Measurements from ENCODE around the gene FEZF1.
"Not testable (repeated sequence)": the region's sequence is repeated elsewhere in the genome, so short reads cannot be mapped to it uniquely, and the experiment has no call there.

FEZF1 gene

DNA sequence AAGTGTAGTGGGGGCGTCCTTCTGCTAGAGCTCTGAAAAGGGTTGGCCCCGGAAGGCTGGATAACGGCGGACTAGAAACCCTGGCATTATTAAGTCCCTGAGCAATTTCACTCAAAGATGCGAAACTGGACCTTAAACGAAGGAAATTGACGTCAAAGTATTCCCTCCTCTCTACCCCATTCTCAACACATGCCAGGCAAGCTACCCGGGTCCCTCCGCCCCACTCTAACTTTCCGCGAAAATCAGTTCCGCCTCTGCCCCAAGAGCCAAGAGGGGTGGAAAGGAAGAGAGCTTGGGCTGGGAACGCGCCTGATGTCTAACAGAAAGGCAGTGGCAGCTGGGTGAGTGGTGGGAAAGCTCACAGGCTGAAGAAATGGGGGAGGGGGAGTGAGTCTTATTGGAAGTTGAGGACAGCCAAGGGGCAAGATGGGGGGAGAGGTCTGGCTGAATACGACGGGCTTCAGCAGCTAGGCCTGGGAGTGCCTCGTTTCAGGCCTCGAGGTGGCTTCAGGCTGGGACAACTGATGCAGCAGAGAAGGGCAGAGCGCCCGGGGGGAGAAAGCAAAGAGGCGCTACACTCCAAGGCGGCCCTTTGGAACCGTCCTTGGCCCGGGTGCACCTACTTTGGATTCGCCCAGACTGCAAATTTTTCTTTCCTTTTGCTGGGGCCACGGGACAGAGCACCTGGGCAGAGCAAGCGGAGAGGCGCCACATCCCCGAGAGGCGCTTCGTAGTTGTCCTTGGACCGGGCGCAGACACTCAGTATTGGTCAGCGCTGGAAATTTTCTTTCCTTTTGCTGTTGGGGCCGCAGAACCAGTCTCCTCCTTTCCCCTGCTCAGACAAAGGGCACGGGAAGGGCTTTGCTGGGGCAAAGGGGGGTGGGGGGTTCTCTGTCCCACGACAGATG lies 2.0 kb upstream of the FEZF1 start:
- DNase-seq, result no peak

GRCh38 chr7:122305475-122306319 lies 1.1 kb upstream of the FEZF1 start:
- no peak for DNase-seq

DNA sequence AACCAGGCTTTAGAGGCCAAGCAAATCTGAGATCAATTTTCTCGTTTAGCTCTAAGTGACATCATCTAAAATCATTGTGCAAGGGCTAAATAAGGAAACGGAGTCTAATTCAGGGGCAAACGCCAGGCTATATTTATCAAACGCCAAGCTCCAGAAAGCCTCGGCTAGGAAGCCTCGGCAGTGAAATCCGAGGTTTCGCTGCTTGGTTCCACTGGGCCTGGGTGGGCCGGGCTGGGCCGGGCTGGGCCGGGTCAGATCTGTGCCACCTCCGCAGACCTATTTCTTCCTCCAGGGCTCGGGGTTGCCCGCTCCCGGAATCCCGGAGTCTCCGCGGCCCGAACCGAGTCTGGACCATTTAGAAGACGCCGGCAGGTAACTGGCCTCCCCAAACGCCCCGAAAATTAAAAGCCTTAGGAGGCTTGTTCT lies 459 bp upstream of the FEZF1 start:
- DNase-seq, result no peak

DNA sequence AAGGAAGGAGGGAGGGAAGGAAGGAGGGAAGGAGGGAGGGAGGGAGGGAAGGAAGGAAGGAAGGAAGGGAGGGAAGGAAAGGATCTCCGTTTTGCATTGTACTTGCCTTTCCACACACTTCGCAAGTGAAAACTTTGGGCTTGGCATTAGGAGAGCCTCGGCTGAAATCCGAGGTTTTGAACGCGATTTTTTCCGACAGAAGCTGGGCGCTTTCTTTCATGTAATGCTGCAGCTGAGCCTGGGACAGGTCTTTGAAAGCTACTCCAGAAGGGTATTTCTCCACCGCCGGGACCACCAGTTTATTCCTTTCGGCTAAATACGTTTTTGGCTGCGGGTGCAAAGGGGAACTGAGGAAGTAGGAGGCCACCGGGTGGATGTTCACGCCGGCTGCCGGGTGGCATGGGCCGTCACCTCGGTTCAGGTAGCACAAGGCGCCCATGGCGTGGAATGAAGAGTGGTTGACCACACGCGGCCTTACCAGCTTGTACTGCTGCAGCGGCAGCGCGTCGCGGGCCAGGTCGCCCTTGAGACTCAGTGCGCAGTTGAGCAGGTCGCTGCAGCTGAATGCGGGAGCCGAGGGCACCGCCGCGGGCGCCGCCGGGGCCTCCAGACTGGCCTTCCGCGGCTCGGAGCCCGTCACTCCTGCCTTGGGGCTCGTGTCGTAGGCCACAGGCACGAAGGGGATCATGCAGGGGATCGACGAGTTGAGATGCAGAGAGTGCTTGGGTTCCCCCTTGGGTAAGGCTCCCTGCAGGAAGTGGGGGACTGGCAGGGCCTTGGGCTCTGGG lies 825 bp downstream of the FEZF1 start:
- DNase-seq, result no peak

DNA sequence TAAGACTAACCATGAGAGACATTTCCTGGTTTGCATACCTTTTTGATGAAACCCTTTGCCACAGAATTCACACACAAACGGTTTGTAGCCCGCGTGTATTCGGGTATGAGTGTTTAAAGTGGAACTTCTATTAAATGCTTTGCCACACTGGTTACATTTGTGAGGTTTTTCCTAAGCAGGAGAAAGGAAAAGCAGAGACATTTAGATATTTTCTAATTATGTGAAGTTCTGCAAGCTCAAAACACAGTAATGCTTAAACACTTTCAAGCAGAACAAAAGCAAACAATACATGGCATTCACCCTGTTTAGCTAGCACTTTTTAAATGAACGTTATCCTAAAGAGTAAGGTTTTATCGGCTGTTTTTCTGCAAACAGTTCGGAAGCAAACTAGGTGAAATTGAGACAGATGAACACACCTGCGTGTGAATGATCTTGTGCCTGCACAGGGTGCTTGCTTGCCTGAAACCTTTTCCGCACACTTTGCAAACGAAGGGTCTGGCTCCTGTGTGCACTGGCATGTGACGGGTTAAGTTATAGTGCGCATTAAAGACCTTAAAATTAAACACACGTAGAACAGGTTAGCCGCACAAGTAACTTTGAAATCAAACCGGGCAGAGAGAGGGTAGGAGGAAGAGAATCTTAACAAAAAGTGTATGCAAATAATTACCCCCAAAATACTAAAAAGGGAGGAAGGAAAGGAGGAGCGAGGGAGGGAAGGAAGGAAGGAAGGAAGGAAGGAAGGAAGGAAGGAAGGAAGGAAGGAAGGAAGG lies 1.6 kb downstream of the FEZF1 start:
- no peak for DNase-seq

DNA sequence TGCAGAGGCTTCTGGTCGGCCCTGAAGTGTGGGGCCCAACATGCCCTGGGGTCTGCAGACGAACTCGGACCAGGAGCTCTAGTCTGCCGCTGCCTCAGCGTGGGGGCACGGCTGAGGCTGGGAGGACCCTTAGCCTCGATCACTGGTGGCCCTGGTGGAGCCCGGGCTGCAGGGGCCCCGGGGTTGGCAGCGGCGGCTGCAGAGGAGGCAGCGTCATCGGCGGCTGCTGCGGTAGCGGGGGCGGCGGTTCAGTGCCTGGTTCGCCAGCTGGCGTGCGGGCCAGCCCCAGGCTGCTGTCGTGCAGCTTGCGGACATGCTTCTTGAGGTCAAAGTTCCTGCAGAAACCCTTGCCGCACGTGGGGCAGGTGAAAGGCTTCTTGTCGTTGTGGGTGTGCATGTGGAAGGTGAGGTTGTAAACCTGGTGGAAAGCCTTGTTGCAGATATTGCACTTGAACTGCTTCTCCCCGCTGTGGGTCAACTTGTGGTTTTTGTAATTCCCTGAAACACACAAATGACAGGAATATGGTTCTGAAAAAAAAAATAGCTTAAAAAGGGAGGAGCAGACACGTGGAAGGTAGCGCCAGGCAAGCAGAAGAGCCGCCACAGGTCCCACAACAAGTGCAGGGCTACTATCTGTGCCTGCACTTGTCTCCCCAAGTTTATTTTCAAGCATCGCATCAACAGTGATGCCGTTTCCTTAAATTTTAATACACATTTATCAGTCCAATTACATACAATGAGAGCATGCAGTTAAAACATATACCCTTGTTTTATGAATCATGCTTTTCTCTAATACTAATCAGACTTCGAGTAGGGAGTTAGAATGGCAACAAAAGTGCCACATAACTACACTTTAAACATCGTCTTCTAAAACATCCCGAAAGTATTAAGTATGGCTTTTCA lies 2.4 kb downstream of the FEZF1 start:
- no peak for DNase-seq

DNA sequence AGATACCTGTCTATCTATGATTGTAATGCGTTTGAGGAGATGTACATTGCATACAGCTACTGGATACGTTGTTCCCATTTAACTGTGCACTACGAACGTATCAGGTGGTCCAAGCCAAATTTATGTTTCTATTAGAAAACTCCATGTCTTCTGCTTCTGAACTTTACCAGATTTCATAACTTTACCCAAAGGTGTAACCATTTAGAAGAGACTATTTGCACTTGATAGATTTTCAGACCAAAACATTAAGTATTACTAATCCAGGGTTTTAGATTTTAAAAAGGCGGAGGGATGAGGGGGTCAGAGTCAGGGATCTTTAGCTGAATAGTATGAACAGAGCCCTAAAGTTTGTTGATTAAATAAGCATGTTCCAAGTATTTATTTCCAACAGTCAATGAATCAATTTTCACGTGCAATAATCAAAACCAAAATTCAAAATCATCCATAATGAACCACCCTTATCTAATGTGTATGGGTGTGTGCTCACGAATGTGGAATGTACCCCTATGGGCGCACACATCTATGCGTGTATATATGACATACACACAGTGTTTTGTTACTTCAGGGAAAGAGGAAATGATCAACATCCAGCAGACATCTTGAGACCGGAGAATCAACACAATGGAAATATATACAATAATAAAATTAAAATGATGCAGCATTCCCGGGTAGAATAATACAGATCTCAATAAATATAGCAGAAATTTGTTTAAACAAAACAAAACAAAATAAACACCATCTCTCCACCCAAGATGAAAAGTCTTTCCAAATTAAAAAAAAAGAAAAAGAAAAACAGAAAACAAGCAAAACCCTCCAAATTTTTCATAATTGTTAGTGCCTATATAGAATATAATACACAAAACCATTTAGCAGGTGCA lies 3.4 kb downstream of the FEZF1 start:
- no peak for DNase-seq

GRCh38 chr7:122300211-122300932 lies 4.2 kb downstream of the FEZF1 start:
- DNase-seq, result no peak

- no peak for DNase-seq
Observed at GRCh38 chr7:122299624-122300210, 4.8 kb downstream of the FEZF1 start.

DNA sequence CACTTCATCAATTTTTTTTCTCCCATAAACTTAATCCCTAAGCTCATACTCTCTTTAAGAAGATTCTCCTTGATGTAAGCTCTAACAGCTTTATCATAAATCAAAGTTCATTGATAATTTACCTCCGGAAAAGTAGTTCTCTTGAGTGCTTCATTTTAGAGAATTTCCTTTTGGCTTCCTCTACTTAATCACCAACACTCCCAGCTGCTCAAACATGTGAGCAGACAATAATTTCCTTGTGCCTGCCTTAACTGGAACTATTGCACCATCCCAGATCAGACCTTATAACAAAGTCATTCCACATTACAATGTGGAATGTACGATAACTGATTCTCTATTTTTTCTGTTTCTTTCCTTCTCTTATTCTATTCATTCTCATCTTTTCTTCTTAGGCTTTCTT lies 5.9 kb downstream of the FEZF1 start:
- DNase-seq, result no peak

DNA sequence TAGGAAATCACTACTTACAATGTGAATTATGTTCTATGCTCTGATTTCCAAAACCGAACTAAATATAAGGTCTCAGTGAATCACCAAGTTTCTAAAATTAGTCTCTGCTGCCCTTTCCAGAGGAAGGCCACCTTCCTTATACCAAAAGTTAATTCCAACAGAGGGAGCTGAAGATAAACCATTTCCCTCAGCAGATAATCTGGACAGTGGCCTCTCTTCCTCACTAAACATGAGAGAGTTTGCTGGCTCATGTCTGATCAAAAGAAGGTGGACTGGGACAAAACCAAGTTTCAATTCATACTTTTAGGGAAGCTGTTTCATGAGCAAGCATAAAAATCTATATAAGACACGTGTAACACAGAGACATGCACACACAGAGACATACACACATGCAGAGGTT lies 6.4 kb downstream of the FEZF1 start:
- DNase-seq, result no peak

- DNase-seq, result no peak
Observed at GRCh38 chr7:122291189-122291588, 13.4 kb downstream of the FEZF1 start.

GRCh38 chr7:122290476-122290875 lies 14.1 kb downstream of the FEZF1 start:
- no peak for DNase-seq

DNA sequence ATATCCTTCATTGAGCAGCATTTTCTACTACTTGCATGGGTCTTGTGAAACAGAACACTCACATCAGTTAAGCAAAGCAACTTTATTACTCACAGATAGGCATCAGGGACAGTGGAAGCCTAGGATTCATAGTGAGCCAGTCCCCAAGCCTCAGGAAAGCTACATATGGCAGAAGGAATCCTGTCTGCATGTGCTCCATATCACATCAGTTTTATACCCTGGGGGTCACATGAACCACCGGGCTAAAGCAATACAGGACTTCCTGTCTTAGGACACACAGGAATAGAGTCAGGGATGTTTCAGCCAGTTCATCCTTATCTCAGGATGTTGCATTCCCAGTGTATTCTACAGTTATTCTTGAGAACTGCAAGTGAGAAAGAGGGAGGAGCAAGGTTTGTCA lies 15.1 kb downstream of the FEZF1 start:
- no peak for DNase-seq

- DNase-seq, result not testable (repeated sequence)
Observed at GRCh38 chr7:122284608-122285007, 19.9 kb downstream of the FEZF1 start.

DNA sequence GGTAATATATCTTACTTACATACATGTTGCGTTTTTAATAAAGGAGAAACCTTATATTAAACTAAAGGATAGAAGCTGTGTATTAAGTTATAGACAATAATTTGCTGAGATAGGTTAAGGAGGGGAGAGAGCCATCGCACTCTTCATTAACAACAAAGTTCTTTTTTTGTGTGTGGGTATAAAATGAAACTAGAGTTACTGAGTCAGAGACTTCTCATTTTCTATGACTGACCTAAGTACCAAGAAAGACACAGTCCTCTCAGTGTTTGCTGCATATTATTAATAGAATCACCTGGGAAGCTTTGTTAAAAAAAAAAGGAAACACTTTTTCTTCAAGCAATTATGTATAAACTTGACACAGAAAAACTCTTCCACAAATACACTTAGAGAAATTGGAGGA lies 31.4 kb downstream of the FEZF1 start:
- no peak for DNase-seq

DNA sequence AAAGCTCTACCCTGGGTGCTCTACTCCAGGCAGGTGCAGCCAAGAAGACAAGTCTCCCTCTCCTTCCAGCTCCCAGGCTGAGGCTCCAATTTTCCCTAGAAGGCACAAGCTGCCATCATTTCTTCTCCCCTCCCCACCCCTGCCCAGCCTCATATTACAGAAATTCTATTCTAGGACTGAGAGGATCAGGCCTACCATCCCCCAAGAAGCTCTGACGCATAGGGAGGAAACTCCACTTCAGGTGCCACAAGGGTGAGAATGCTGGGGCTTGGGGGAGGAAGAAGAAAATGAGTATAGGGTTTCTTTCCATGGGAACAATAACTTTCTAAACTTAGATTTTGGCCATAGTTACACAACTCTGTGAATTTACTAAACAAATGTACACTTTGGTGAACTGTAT lies 35.3 kb downstream of the FEZF1 start:
- no peak for DNase-seq

GRCh38 chr7:122268101-122268500 lies 36.4 kb downstream of the FEZF1 start:
- no peak for DNase-seq

GRCh38 chr7:122262246-122262645 lies 42.3 kb downstream of the FEZF1 start:
- DNase-seq, result no peak
